ENCODE measurements around the gene PAQR8. TPM values are rescaled to one million over a fixed set of nuclear protein-coding genes. Genes with fewer than 3 reads are reported as not detected.

PAQR8 gene
- total and polyA plus RNA-seq, 2 of the 13 experiments (the other 11 are each of a cell fraction or from before 2014, with no cell fraction given), result 37.7 to 50.7 TPM

DNA sequence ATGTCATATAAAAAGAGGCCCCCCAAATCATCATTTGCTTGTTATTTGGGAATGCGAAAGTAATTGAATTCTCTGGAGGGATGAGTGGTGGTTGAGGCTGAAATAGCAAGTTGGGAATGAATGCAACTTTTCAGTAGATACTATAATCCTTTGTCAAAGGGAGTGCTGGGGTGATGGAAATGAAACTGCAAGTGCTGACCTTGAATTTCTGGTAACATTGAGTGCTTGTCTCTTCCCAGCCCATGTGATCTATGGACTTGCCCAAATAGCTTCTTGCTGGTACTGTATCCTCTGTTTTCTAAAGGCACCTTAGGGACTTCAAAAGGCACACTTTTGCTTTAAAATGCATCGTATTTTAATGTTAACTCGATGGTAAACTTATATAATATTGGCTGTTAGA lies 14.8 kb downstream of the PAQR8 start (continued):
- TF ChIP-seq, protein P1, sequence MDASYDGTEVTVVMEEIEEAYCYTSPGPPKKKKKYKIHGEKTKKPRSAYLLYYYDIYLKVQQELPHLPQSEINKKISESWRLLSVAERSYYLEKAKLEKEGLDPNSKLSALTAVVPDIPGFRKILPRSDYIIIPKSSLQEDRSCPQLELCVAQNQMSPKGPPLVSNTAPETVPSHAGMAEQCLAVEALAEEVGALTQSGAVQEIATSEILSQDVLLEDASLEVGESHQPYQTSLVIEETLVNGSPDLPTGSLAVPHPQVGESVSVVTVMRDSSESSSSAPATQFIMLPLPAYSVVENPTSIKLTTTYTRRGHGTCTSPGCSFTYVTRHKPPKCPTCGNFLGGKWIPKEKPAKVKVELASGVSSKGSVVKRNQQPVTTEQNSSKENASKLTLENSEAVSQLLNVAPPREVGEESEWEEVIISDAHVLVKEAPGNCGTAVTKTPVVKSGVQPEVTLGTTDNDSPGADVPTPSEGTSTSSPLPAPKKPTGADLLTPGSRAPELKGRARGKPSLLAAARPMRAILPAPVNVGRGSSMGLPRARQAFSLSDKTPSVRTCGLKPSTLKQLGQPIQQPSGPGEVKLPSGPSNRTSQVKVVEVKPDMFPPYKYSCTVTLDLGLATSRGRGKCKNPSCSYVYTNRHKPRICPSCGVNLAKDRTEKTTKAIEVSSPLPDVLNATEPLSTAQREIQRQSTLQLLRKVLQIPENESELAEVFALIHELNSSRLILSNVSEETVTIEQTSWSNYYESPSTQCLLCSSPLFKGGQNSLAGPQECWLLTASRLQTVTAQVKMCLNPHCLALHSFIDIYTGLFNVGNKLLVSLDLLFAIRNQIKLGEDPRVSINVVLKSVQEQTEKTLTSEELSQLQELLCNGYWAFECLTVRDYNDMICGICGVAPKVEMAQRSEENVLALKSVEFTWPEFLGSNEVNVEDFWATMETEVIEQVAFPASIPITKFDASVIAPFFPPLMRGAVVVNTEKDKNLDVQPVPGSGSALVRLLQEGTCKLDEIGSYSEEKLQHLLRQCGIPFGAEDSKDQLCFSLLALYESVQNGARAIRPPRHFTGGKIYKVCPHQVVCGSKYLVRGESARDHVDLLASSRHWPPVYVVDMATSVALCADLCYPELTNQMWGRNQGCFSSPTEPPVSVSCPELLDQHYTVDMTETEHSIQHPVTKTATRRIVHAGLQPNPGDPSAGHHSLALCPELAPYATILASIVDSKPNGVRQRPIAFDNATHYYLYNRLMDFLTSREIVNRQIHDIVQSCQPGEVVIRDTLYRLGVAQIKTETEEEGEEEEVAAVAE (CRISPR knock-in tag; IDR thresholded peaks at IDR 0.05; ENCODE audit: borderline replicate concordance), result no peak
- TF ChIP-seq ZBTB3 (CRISPR knock-in tag; IDR thresholded peaks at IDR 0.05; ENCODE audit: borderline replicate concordance, low read depth), result no peak
- 0 out of 2 replicates have a peak, but pooled peaks have one; percentile 38 for TF ChIP-seq ZNF124 (CRISPR knock-in tag; IDR thresholded peaks at IDR 0.05)
- no peak for TF ChIP-seq PAWR (CRISPR knock-in tag; IDR thresholded peaks at IDR 0.05; ENCODE audit: borderline replicate concordance)
- TF ChIP-seq, protein P2, sequence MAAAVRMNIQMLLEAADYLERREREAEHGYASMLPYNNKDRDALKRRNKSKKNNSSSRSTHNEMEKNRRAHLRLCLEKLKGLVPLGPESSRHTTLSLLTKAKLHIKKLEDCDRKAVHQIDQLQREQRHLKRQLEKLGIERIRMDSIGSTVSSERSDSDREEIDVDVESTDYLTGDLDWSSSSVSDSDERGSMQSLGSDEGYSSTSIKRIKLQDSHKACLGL (CRISPR knock-in tag; IDR thresholded peaks at IDR 0.05), result no peak
- TF ChIP-seq, protein P3, sequence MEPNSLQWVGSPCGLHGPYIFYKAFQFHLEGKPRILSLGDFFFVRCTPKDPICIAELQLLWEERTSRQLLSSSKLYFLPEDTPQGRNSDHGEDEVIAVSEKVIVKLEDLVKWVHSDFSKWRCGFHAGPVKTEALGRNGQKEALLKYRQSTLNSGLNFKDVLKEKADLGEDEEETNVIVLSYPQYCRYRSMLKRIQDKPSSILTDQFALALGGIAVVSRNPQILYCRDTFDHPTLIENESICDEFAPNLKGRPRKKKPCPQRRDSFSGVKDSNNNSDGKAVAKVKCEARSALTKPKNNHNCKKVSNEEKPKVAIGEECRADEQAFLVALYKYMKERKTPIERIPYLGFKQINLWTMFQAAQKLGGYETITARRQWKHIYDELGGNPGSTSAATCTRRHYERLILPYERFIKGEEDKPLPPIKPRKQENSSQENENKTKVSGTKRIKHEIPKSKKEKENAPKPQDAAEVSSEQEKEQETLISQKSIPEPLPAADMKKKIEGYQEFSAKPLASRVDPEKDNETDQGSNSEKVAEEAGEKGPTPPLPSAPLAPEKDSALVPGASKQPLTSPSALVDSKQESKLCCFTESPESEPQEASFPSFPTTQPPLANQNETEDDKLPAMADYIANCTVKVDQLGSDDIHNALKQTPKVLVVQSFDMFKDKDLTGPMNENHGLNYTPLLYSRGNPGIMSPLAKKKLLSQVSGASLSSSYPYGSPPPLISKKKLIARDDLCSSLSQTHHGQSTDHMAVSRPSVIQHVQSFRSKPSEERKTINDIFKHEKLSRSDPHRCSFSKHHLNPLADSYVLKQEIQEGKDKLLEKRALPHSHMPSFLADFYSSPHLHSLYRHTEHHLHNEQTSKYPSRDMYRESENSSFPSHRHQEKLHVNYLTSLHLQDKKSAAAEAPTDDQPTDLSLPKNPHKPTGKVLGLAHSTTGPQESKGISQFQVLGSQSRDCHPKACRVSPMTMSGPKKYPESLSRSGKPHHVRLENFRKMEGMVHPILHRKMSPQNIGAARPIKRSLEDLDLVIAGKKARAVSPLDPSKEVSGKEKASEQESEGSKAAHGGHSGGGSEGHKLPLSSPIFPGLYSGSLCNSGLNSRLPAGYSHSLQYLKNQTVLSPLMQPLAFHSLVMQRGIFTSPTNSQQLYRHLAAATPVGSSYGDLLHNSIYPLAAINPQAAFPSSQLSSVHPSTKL (CRISPR knock-in tag; IDR thresholded peaks at IDR 0.05), result peak; percentile 84
- no peak for TF ChIP-seq SOX13 (IDR thresholded peaks at IDR 0.05)
- TF ChIP-seq SOX13 (CRISPR knock-in tag; conservative IDR thresholded peaks at IDR 0.05 in 1 of 2, IDR thresholded peaks at IDR 0.05 in 1 of 2), result peak in 1 of 2 experiments; percentile 78; a peak in 2 of 4 replicates
- TF ChIP-seq, protein P4, sequence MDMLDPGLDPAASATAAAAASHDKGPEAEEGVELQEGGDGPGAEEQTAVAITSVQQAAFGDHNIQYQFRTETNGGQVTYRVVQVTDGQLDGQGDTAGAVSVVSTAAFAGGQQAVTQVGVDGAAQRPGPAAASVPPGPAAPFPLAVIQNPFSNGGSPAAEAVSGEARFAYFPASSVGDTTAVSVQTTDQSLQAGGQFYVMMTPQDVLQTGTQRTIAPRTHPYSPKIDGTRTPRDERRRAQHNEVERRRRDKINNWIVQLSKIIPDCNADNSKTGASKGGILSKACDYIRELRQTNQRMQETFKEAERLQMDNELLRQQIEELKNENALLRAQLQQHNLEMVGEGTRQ (IDR thresholded peaks at IDR 0.05; ENCODE audit: low read depth, low read length), result peak; percentile 38; the same call in 1 of the 2 replicates
- TF ChIP-seq, protein P4 (CRISPR knock-in tag; IDR thresholded peaks at IDR 0.05; ENCODE audit: borderline replicate concordance), result peak; percentile 55; the same call in 1 of the 2 replicates
- no peak for TF ChIP-seq ZNF510 (CRISPR knock-in tag; IDR thresholded peaks at IDR 0.05; ENCODE audit: low read depth)
- peak; percentile 42; the same call in 1 of the 2 replicates for TF ChIP-seq ZNF292 (CRISPR knock-in tag; IDR thresholded peaks at IDR 0.05; ENCODE audit: borderline replicate concordance, low read depth)
- TF ChIP-seq SMAD3 (CRISPR knock-in tag; IDR thresholded peaks at IDR 0.05), result 0 out of 2 replicates have a peak, but pooled peaks have one; percentile 20
- TF ChIP-seq NCOA2 (CRISPR knock-in tag; IDR thresholded peaks at IDR 0.05), result peak; percentile 43
- TF ChIP-seq, protein P5, sequence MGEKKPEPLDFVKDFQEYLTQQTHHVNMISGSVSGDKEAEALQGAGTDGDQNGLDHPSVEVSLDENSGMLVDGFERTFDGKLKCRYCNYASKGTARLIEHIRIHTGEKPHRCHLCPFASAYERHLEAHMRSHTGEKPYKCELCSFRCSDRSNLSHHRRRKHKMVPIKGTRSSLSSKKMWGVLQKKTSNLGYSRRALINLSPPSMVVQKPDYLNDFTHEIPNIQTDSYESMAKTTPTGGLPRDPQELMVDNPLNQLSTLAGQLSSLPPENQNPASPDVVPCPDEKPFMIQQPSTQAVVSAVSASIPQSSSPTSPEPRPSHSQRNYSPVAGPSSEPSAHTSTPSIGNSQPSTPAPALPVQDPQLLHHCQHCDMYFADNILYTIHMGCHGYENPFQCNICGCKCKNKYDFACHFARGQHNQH (CRISPR knock-in tag; IDR thresholded peaks at IDR 0.05), result peak; percentile 27; the same call in 1 of the 2 replicates
- TF ChIP-seq RARA (CRISPR knock-in tag; IDR thresholded peaks at IDR 0.05), result 0 out of 2 replicates have a peak, but pooled peaks have one; percentile 28
- TF ChIP-seq ERF (CRISPR knock-in tag; IDR thresholded peaks at IDR 0.05), result peak; percentile 53; the same call in 1 of the 2 replicates
- no peak for TF ChIP-seq BHLHE40 (IDR thresholded peaks at IDR 0.05; ENCODE audit: low read length)
